ENCODE data around the gene GFPT2. TPM values are rescaled to one million over a fixed set of nuclear protein-coding genes. Genes with fewer than 3 reads are reported as not detected.

GFPT2 gene
- total RNA-seq, 4 donors from 2014 or later, result 2.1 to 5.5 (median 4.1) TPM

GRCh38 chr5:180259260-180259611 lies 93.9 kb downstream of the GFPT2 start:
- Histone ChIP-seq H3K4me1 (no peaks in the 10 kb centered on the region), H3K36me3 (peaks cover 26 to 98% of the 10 kb centered on the region in 2 donors), H3K4me3 (peak overlapping the region in 1 of 4 donors; percentile 29), H3K27ac (no peak overlapping the region), H3K27me3 (peaks cover 0 to 2% (median 0%) of the 10 kb centered on the region in 3 donors), H3K9me3 (peaks cover 15 to 93% (median 37%) of the 10 kb centered on the region in 3 donors)
- ATAC-seq (no peak), DNase-seq (no peak)
- intact Hi-C loops (cut with DNase I; ENCODE audit: low total_unique reads) (no loop called here), in situ Hi-C loops (cut with MboI; ENCODE audit: low sequenced_read_pairs in 4 of 4) (no loop called here)
- TF ChIP-seq POLR2A (IDR thresholded peaks at IDR 0.05) (no peak), CTCF (IDR thresholded peaks at IDR 0.05 in 4 of 5, conservative IDR thresholded peaks at IDR 0.05 in 1 of 5) (no peak)

- no peaks in the 10 kb centered on the region for H3K27me3 ChIP-seq
- ATAC-seq, result no peak
- intact Hi-C loops (cut with DNase I; ENCODE audit: low total_unique reads) (no loop called here), in situ Hi-C loops (cut with MboI; ENCODE audit: low sequenced_read_pairs in 4 of 4) (no loop called here)
- no peak for DNase-seq
- H3K4me1 ChIP-seq, result no peaks in the 10 kb centered on the region
- H3K27ac ChIP-seq, result no peak overlapping the region
- H3K9me3 ChIP-seq, result peaks cover 5 to 60% (median 41%) of the 10 kb centered on the region in 3 donors
- peaks cover 13 to 76% of the 10 kb centered on the region in 2 donors for H3K36me3 ChIP-seq
- no peak overlapping the region for H3K4me3 ChIP-seq
- TF ChIP-seq POLR2A (IDR thresholded peaks at IDR 0.05) (no peak), CTCF (IDR thresholded peaks at IDR 0.05 in 4 of 5, conservative IDR thresholded peaks at IDR 0.05 in 1 of 5) (no peak)
These were observed 99.9 kb downstream of the GFPT2 start for GRCh38 chr5:180253036-180253824.

- in situ Hi-C loops (cut with MboI; ENCODE audit: low sequenced_read_pairs in 4 of 4) (no loop called here), intact Hi-C loops (cut with DNase I; ENCODE audit: low total_unique reads) (no loop called here)
- no peak for ATAC-seq
- DNase-seq, result no peak
- H3K27ac ChIP-seq, result no peak overlapping the region
- peaks cover 5 to 58% (median 31%) of the 10 kb centered on the region in 3 donors for H3K9me3 ChIP-seq
- no peak overlapping the region for H3K4me3 ChIP-seq
- H3K4me1 ChIP-seq, result no peaks in the 10 kb centered on the region
- no peaks in the 10 kb centered on the region for H3K27me3 ChIP-seq
- TF ChIP-seq POLR2A (IDR thresholded peaks at IDR 0.05) (no peak), CTCF (IDR thresholded peaks at IDR 0.05 in 4 of 5, conservative IDR thresholded peaks at IDR 0.05 in 1 of 5) (no peak)
- H3K36me3 ChIP-seq, result peaks cover 13 to 76% of the 10 kb centered on the region in 2 donors
These were observed 101.2 kb downstream of the GFPT2 start for GRCh38 chr5:180251887-180252286.

- no peak for ATAC-seq
- H3K36me3 ChIP-seq, result peaks cover 13 to 76% of the 10 kb centered on the region in 2 donors
- no peak overlapping the region for H3K27ac ChIP-seq
- no peak overlapping the region for H3K4me3 ChIP-seq
- no peak for DNase-seq
- no peak for TF ChIP-seq POLR2A (IDR thresholded peaks at IDR 0.05)
- TF ChIP-seq CTCF (IDR thresholded peaks at IDR 0.05 in 4 of 5, conservative IDR thresholded peaks at IDR 0.05 in 1 of 5), result no peak
- peaks cover 5 to 51% (median 30%) of the 10 kb centered on the region in 3 donors for H3K9me3 ChIP-seq
- no peaks in the 10 kb centered on the region for H3K4me1 ChIP-seq
- no peaks in the 10 kb centered on the region for H3K27me3 ChIP-seq
- in situ Hi-C loops (cut with MboI; ENCODE audit: low sequenced_read_pairs in 4 of 4), result no loop called here
- intact Hi-C loops (cut with DNase I; ENCODE audit: low total_unique reads), result no loop called here
These were observed 102.0 kb downstream of the GFPT2 start for GRCh38 chr5:180251141-180251540.

Other genes starting within 250 kb of the GFPT2 start
- gene RASGEF1C, start 144.1 kb downstream of the GFPT2 start, total RNA-seq, result not detected
- gene MAPK9, start 61.3 kb downstream of the GFPT2 start, total RNA-seq, result 10 to 100 TPM; 18.3 to 27.0 (median 23.9) TPM
- 10 to 100 TPM in 1 of 4 donors, 1 to 10 TPM in 3; 4.1 to 12.0 (median 6.4) TPM for gene CNOT6, start 141.0 kb upstream of the GFPT2 start, total RNA-seq
- gene SCGB3A1, start 238.2 kb upstream of the GFPT2 start, total RNA-seq, result not detected

Data from gastrocnemius medialis (tissue), 4 donors.